ENCODE results near the gene HEXIM2. TPM values are rescaled to one million over a fixed set of nuclear protein-coding genes. Genes with fewer than 3 reads are reported as not detected.

HEXIM2 gene
- total and polyA plus RNA-seq, 2 of the 13 experiments (the other 11 are each of a cell fraction or from before 2014, with no cell fraction given): 27.1 to 32.4 TPM

- TF ChIP-seq MYNN (CRISPR knock-in tag; IDR thresholded peaks at IDR 0.05; ENCODE audit: low read depth) (peak; percentile 72), KAT2B (IDR thresholded peaks at IDR 0.05; ENCODE audit: borderline replicate concordance, low read depth, low read length) (no peak), ZNF768 (CRISPR knock-in tag; IDR thresholded peaks at IDR 0.05) (peak; percentile 77; the same call in 1 of the 2 replicates), REXO4 (CRISPR knock-in tag; IDR thresholded peaks at IDR 0.05; ENCODE audit: borderline replicate concordance) (no peak), ZNF430 (CRISPR knock-in tag; IDR thresholded peaks at IDR 0.05) (peak; percentile 48; the same call in 1 of the 2 replicates), ZNF382 (CRISPR knock-in tag; IDR thresholded peaks at IDR 0.05; ENCODE audit: borderline replicate concordance) (no peak)
- TF ChIP-seq, protein P1, sequence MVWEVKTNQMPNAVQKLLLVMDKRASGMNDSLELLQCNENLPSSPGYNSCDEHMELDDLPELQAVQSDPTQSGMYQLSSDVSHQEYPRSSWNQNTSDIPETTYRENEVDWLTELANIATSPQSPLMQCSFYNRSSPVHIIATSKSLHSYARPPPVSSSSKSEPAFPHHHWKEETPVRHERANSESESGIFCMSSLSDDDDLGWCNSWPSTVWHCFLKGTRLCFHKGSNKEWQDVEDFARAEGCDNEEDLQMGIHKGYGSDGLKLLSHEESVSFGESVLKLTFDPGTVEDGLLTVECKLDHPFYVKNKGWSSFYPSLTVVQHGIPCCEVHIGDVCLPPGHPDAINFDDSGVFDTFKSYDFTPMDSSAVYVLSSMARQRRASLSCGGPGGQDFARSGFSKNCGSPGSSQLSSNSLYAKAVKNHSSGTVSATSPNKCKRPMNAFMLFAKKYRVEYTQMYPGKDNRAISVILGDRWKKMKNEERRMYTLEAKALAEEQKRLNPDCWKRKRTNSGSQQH (CRISPR knock-in tag; IDR thresholded peaks at IDR 0.05; ENCODE audit: low read depth): 0 out of 2 replicates have a peak, but pooled peaks have one; percentile 47
- TF ChIP-seq, protein P2, sequence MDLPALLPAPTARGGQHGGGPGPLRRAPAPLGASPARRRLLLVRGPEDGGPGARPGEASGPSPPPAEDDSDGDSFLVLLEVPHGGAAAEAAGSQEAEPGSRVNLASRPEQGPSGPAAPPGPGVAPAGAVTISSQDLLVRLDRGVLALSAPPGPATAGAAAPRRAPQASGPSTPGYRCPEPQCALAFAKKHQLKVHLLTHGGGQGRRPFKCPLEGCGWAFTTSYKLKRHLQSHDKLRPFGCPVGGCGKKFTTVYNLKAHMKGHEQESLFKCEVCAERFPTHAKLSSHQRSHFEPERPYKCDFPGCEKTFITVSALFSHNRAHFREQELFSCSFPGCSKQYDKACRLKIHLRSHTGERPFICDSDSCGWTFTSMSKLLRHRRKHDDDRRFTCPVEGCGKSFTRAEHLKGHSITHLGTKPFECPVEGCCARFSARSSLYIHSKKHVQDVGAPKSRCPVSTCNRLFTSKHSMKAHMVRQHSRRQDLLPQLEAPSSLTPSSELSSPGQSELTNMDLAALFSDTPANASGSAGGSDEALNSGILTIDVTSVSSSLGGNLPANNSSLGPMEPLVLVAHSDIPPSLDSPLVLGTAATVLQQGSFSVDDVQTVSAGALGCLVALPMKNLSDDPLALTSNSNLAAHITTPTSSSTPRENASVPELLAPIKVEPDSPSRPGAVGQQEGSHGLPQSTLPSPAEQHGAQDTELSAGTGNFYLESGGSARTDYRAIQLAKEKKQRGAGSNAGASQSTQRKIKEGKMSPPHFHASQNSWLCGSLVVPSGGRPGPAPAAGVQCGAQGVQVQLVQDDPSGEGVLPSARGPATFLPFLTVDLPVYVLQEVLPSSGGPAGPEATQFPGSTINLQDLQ (CRISPR knock-in tag; IDR thresholded peaks at IDR 0.05): no peak
- TF ChIP-seq, protein P3, sequence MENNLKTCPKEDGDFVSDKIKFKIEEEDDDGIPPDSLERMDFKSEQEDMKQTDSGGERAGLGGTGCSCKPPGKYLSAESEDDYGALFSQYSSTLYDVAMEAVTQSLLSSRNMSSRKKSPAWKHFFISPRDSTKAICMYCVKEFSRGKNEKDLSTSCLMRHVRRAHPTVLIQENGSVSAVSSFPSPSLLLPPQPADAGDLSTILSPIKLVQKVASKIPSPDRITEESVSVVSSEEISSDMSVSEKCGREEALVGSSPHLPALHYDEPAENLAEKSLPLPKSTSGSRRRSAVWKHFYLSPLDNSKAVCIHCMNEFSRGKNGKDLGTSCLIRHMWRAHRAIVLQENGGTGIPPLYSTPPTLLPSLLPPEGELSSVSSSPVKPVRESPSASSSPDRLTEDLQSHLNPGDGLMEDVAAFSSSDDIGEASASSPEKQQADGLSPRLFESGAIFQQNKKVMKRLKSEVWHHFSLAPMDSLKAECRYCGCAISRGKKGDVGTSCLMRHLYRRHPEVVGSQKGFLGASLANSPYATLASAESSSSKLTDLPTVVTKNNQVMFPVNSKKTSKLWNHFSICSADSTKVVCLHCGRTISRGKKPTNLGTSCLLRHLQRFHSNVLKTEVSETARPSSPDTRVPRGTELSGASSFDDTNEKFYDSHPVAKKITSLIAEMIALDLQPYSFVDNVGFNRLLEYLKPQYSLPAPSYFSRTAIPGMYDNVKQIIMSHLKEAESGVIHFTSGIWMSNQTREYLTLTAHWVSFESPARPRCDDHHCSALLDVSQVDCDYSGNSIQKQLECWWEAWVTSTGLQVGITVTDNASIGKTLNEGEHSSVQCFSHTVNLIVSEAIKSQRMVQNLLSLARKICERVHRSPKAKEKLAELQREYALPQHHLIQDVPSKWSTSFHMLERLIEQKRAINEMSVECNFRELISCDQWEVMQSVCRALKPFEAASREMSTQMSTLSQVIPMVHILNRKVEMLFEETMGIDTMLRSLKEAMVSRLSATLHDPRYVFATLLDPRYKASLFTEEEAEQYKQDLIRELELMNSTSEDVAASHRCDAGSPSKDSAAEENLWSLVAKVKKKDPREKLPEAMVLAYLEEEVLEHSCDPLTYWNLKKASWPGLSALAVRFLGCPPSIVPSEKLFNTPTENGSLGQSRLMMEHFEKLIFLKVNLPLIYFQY (CRISPR knock-in tag; IDR thresholded peaks at IDR 0.05; ENCODE audit: borderline replicate concordance): peak; percentile 75
- TF ChIP-seq, protein P4, sequence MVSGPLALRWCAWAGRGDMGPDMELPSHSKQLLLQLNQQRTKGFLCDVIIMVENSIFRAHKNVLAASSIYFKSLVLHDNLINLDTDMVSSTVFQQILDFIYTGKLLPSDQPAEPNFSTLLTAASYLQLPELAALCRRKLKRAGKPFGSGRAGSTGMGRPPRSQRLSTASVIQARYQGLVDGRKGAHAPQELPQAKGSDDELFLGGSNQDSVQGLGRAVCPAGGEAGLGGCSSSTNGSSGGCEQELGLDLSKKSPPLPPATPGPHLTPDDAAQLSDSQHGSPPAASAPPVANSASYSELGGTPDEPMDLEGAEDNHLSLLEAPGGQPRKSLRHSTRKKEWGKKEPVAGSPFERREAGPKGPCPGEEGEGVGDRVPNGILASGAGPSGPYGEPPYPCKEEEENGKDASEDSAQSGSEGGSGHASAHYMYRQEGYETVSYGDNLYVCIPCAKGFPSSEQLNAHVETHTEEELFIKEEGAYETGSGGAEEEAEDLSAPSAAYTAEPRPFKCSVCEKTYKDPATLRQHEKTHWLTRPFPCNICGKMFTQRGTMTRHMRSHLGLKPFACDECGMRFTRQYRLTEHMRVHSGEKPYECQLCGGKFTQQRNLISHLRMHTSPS (CRISPR knock-in tag; IDR thresholded peaks at IDR 0.05; ENCODE audit: low read depth): peak; percentile 76
- TF ChIP-seq, protein P5, sequence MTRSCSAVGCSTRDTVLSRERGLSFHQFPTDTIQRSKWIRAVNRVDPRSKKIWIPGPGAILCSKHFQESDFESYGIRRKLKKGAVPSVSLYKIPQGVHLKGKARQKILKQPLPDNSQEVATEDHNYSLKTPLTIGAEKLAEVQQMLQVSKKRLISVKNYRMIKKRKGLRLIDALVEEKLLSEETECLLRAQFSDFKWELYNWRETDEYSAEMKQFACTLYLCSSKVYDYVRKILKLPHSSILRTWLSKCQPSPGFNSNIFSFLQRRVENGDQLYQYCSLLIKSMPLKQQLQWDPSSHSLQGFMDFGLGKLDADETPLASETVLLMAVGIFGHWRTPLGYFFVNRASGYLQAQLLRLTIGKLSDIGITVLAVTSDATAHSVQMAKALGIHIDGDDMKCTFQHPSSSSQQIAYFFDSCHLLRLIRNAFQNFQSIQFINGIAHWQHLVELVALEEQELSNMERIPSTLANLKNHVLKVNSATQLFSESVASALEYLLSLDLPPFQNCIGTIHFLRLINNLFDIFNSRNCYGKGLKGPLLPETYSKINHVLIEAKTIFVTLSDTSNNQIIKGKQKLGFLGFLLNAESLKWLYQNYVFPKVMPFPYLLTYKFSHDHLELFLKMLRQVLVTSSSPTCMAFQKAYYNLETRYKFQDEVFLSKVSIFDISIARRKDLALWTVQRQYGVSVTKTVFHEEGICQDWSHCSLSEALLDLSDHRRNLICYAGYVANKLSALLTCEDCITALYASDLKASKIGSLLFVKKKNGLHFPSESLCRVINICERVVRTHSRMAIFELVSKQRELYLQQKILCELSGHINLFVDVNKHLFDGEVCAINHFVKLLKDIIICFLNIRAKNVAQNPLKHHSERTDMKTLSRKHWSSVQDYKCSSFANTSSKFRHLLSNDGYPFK (CRISPR knock-in tag; IDR thresholded peaks at IDR 0.05; ENCODE audit: borderline replicate concordance): peak; percentile 81
- TF ChIP-seq, protein P6, sequence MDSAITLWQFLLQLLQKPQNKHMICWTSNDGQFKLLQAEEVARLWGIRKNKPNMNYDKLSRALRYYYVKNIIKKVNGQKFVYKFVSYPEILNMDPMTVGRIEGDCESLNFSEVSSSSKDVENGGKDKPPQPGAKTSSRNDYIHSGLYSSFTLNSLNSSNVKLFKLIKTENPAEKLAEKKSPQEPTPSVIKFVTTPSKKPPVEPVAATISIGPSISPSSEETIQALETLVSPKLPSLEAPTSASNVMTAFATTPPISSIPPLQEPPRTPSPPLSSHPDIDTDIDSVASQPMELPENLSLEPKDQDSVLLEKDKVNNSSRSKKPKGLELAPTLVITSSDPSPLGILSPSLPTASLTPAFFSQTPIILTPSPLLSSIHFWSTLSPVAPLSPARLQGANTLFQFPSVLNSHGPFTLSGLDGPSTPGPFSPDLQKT (CRISPR knock-in tag; IDR thresholded peaks at IDR 0.05; ENCODE audit: borderline replicate concordance): no peak
Observed at GRCh38 chr17:45135192-45135977, 26.3 kb upstream of the HEXIM2 start, which contains the start of gene ACBD4 (continued).
